HG02973 (cell line): ENCODE measurements around the gene XCR1.
"Not testable (repeated sequence)": the region's sequence is repeated elsewhere in the genome, so short reads cannot be mapped to it uniquely, and the experiment has no call there.

Experiments
- ATAC-seq: cut with Tn5 transposase; IDR thresholded peaks from one replicate; pipeline ENCODE4 v1.9.1; 2021; ENCODE audit warnings: moderate library complexity; ENCODE audit not compliant: unreplicated experiment

XCR1 gene

GRCh38 chr3:46046231-46046630, 18.9 kb upstream of the XCR1 start:
- not testable (repeated sequence) for ATAC-seq

DNA sequence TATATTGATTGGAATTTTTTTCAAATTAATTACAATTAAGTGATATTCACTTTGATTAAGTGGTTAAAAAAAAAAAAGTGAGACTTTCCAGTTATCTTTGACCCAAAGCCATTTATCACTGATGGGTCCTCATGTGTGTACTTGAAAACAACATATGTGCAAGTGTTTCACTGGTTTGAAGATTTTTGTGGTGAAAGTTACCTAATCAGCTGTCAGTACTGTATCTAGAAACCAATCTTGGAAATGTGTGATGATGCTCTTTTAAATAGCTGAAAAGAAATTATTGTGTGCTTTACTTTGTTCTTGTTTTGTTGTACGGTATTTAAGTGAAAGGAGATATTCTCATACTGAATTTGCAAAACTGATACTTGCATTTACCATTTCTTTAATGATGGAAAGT, 11.6 kb upstream of the XCR1 start:
- ATAC-seq: no peak

DNA sequence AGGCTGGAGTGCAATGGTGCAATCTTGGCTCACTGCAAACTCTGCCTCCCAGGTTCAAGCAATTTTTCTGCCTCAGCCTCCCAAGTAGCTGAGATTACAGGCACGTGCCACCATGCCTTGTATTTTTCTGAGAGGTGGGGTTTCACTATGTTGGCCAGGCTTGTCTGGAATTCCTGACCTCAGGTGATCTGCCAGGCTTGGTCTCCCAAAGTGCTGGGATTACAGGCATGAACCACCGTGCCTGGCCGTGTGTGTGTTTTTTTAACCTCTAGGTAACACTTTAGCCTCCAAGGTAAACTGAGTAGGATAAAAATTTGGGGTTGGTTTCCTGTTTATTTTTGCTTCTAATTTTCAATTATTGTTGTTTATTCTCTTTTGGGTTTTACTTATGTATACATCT, 10.8 kb upstream of the XCR1 start:
- ATAC-seq: not testable (repeated sequence)

- no peak for ATAC-seq
These were observed 8.9 kb upstream of the XCR1 start for GRCh38 chr3:46036191-46036590.

DNA sequence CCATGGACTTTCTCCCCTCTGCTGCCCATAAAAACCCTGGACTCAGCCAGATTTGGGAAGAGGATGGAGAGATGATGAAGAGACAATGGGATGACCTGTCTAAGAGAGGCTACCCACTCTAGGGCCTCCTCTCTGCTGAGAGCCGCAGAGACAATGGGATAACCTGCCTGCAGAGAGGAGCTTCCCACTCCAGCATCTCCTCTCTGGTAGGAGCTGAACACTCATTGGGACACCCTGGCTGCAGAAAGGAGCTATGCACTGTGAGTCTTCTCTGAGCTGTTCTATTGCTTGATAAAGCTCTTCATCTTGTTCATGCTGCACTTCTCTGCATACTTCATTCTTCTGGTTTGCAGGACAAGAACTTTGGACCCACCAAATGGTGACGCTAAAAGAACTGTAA, 4.5 kb upstream of the XCR1 start:
- no peak for ATAC-seq

- no peak for ATAC-seq
These were observed 4.0 kb upstream of the XCR1 start for GRCh38 chr3:46031269-46031668.

GRCh38 chr3:46030626-46031025, 3.3 kb upstream of the XCR1 start:
- no peak for ATAC-seq

DNA sequence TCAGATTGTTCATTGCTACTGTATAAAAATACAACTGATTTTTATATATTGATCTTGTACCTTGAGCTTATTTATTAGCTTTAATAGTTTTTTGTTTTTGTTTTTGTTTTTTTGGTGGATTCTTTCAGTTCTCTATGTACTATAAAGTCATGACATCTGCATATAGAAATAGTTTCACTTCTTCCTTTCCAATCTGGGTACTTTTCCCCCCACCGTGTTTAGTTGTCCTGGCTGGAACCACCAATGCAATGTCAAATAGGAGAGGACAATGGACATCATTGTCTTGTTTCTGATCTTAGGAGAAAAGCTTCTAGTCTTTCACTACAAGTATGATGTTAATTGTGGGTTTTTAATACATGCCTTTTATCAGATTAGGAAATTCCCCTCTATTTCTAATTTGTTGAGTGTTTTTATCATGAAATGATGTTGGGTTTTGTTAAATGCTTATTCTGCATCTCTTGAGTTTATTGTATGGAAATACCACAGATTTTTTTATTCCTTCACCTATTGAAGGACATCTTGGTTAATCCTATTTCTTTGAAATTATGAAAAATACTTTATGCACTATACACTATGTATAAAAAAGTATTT, 2.8 kb upstream of the XCR1 start:
- ATAC-seq: no peak

- ATAC-seq: no peak
These were observed 584 bp upstream of the XCR1 start for GRCh38 chr3:46027736-46028397.

GRCh38 chr3:46025139-46025538, 2.1 kb downstream of the XCR1 start:
- no peak for ATAC-seq

GRCh38 chr3:46024131-46024530, 3.2 kb downstream of the XCR1 start:
- ATAC-seq: no peak

GRCh38 chr3:46022909-46023785, 4.1 kb downstream of the XCR1 start:
- no peak for ATAC-seq

- ATAC-seq: no peak
These were observed 5.8 kb downstream of the XCR1 start for GRCh38 chr3:46021516-46021915.

- no peak for ATAC-seq
These were observed 6.3 kb downstream of the XCR1 start for GRCh38 chr3:46020766-46021510.

- ATAC-seq: no peak
These were observed 7.6 kb downstream of the XCR1 start for GRCh38 chr3:46019707-46020106.

- no peak for ATAC-seq
These were observed 9.6 kb downstream of the XCR1 start for GRCh38 chr3:46017720-46018119.

DNA sequence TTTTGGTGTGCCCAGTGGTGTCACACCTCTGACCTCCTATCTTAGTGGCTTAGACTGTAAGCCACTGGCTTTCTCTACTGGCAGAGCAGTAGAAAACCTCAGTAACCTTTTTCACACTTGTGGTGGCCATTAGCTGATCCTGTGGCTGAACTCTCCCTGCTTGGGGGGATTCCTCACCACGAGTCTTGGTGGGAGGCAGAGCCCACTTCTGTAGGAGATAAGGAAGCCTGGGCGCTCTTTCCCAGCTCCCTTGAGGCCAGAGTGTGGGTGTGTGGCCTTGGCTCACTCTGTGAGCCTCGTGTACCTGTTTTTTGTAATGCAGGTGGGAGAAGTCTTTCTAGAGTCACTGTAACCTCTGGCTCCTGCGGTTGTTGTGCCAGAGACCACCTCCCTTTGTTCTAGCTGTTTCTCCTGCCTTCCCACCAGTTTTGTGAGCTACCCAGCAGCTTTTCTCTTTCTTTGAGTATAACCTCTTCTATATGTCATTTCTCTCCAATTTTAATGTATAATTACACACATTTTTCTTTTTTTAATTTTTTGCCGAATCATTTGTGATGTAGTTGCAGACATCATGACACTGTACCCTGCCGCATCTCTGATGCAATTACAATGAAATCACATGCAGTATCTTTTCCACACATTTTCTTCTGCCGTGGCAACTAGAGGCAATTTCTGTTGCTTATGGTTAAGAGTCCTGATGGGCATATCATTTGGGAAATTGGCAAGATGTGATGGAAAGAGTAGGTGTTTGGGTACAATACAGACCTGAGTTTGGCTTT, 13.8 kb downstream of the XCR1 start:
- no peak for ATAC-seq

DNA sequence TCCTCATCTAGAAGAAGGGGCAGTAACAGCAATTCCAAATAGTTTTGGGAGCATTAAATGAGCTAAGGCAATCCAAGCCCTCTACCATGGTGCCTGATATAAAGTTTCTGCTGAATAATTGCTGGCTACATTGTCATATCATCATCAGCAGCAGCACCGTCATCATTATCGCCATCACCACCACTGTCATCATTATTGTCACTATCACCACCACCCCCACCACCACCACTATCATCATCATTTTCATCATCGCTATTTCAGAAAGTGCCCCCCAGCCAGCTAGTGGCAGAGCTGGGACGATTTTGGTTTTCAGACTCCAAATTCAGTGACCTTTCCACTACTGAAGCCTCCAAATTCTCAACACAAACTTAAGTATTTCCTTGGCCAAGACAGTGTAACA, 15.0 kb downstream of the XCR1 start:
- ATAC-seq: no peak

- ATAC-seq: no peak
These were observed 16.7 kb downstream of the XCR1 start for GRCh38 chr3:46010519-46011113.

- no peak for ATAC-seq
These were observed 19.2 kb downstream of the XCR1 start for GRCh38 chr3:46008058-46008457.
